ENCODE measurements around the gene IGSF9B.

The IGSF9B gene

GRCh38 chr11:133918608-133919260, 38.0 kb downstream of the IGSF9B start:
- DNase-seq = no peak

GRCh38 chr11:133917921-133918607, 38.7 kb downstream of the IGSF9B start:
- no peak for DNase-seq

- DNase-seq = no peak
These were observed 39.9 kb downstream of the IGSF9B start for GRCh38 chr11:133916784-133917440.

- no peak for DNase-seq
These were observed 43.0 kb downstream of the IGSF9B start for GRCh38 chr11:133913761-133914160.

GRCh38 chr11:133911171-133911570, 45.6 kb downstream of the IGSF9B start:
- no peak for DNase-seq

GRCh38 chr11:133910101-133910500, 46.7 kb downstream of the IGSF9B start:
- no peak for DNase-seq

- DNase-seq = no peak
These were observed 47.9 kb downstream of the IGSF9B start for GRCh38 chr11:133908827-133909226.

- no peak for DNase-seq
These were observed 48.9 kb downstream of the IGSF9B start for GRCh38 chr11:133907841-133908241.

GRCh38 chr11:133907216-133907615, 49.6 kb downstream of the IGSF9B start:
- no peak for DNase-seq

GRCh38 chr11:133906746-133907145, 50.0 kb downstream of the IGSF9B start:
- no peak for DNase-seq

GRCh38 chr11:133906241-133906640, 50.5 kb downstream of the IGSF9B start:
- no peak for DNase-seq

GRCh38 chr11:133905677-133906156, 51.1 kb downstream of the IGSF9B start:
- DNase-seq = no peak

GRCh38 chr11:133904818-133905515, 51.8 kb downstream of the IGSF9B start:
- DNase-seq = no peak

GRCh38 chr11:133903875-133904817, 52.6 kb downstream of the IGSF9B start:
- no peak for DNase-seq

GRCh38 chr11:133903056-133903455, 53.7 kb downstream of the IGSF9B start:
- no peak for DNase-seq

- no peak for DNase-seq
These were observed 54.3 kb downstream of the IGSF9B start for GRCh38 chr11:133902506-133902905.

GRCh38 chr11:133901999-133902398, 54.8 kb downstream of the IGSF9B start:
- DNase-seq = no peak

- no peak for DNase-seq
These were observed 55.5 kb downstream of the IGSF9B start for GRCh38 chr11:133901316-133901715.

- DNase-seq = no peak
These were observed 56.3 kb downstream of the IGSF9B start for GRCh38 chr11:133900176-133901105.

GRCh38 chr11:133898770-133899115, 58.0 kb downstream of the IGSF9B start:
- DNase-seq = peak; percentile 1
